ENCODE measurements around the gene WNT10A. TPM values are rescaled to one million over a fixed set of nuclear protein-coding genes. Genes with fewer than 3 reads are reported as not detected.

WNT10A gene
- polyA plus RNA-seq, 1 donor, result 1.5 TPM

DNA sequence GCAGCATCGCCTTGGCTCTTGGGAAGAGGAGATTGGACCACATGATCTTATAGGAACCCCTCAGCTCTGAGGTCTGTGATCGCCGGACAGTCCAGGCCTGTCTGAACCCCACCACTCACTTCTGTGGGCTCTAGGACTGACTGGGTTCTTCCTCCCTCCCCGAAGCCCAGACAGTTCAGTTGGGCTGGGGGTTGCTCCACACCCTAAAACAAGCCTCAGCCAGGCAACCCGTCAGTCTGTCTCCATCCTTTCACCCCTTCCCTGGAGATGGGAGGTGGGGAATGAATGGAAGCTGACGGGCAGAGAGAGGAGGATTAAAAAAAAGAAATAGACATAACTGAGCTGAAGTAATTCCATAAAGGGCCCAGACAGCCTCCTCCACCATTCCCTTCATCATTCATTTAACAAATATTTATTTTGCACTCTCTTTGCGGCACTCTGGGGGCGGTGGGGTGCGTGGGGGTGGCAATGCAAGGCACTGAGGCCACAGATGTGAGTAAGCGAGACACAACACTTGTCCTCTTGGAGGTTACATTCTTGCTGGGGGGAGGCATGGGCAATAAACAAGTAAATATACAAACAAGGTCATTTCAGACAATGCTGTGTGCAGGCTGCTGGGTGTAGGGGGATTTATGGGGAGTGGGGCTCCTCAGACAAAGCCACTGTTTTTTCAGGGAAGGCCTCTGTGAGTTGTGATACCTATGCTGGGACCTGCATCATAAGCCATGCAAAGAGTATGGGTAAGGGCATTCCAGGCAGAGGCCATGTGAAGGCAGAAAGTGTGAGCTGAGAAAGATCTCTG lies 12.9 kb downstream of the WNT10A start:
- H3K27me3 ChIP-seq (ENCODE audit: control insufficient read depth, insufficient read depth, low read length), result peaks cover 85% of the 10 kb centered on the region
- no peak for DNase-seq
- H3K27ac ChIP-seq (ENCODE audit: low read length), result no peak overlapping the region
- H3K9me3 ChIP-seq (ENCODE audit: control insufficient read depth, low read depth, low read length), result peaks cover 7% of the 10 kb centered on the region
- H3K36me3 ChIP-seq (ENCODE audit: control insufficient read depth, insufficient read depth, low read length), result no peaks in the 10 kb centered on the region
- no peak overlapping the region for H3K4me3 ChIP-seq (ENCODE audit: low read length)
- H3K4me1 ChIP-seq (ENCODE audit: control insufficient read depth, insufficient read depth, low read length), result peaks cover 25% of the 10 kb centered on the region
- WGBS (ENCODE audit: insufficient coverage, low lambda C conversion rate), result no CpG with 5 or more reads among the region's 10 CpGs

DNA sequence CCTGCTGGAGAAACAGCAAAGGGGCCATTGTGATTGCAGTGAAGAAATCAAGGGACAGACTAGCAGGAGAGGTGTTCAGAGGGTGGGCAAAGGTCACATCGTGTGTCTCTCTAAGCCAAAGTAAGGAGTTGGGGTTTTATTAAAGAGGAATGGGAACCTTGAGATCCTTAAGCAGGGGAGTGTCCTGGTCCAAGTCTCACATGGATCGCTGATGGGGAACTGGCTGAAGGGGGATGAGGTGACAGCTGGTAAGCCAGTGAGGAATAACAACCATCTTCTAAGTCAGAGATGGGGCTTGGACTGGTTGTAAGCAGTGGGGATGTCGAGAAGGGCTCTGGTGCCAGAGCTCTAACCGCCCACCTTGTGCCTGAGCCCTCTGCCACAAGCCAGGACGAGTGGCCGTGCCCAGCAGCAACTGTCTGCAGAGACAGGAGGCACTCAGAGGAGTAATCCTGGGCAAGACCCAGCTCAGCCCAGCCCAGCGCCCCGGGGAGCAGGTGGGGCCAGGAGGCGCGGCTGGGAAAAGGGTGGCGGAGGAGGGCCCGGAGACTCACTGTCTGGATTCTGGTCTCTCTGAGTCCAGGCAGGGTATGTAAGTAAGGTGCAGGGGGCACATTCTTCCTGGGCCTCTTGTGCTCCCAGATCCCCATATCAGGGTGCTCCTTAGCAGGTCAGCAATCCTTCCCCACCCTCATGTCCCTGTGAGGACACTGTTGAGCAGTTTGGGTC lies 13.7 kb downstream of the WNT10A start:
- Histone ChIP-seq H3K4me3 (ENCODE audit: low read length) (no peak overlapping the region), H3K36me3 (ENCODE audit: control insufficient read depth, insufficient read depth, low read length) (no peaks in the 10 kb centered on the region), H3K27ac (ENCODE audit: low read length) (no peak overlapping the region), H3K27me3 (ENCODE audit: control insufficient read depth, insufficient read depth, low read length) (peaks cover 92% of the 10 kb centered on the region), H3K4me1 (ENCODE audit: control insufficient read depth, insufficient read depth, low read length) (peaks cover 25% of the 10 kb centered on the region), H3K9me3 (ENCODE audit: control insufficient read depth, low read depth, low read length) (peaks cover 7% of the 10 kb centered on the region)
- peak in 1 of 2 donors; percentile 41 for DNase-seq
- WGBS (ENCODE audit: insufficient coverage, low lambda C conversion rate), result no CpG with 5 or more reads among the region's 12 CpGs

DNA sequence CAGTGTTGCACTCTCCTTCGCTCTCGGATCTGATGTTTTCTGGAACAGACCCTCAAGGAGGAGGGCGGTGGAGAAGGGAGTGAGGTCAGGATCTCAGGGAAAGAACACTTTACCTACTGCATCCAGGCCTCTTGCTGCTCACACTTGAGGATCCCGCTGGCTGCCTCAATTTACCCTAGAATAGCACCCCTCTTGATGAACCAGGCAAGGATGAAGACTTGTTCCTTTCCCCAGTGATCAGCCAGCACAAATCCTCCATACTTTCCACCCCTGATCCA lies 14.2 kb downstream of the WNT10A start:
- no CpG with 5 or more reads among the region's 4 CpGs for WGBS (ENCODE audit: insufficient coverage, low lambda C conversion rate)
- no peak overlapping the region for H3K4me3 ChIP-seq (ENCODE audit: low read length)
- peaks cover 25% of the 10 kb centered on the region for H3K4me1 ChIP-seq (ENCODE audit: control insufficient read depth, insufficient read depth, low read length)
- H3K27ac ChIP-seq (ENCODE audit: low read length), result no peak overlapping the region
- H3K9me3 ChIP-seq (ENCODE audit: control insufficient read depth, low read depth, low read length), result peaks cover 7% of the 10 kb centered on the region
- peaks cover 94% of the 10 kb centered on the region for H3K27me3 ChIP-seq (ENCODE audit: control insufficient read depth, insufficient read depth, low read length)
- H3K36me3 ChIP-seq (ENCODE audit: control insufficient read depth, insufficient read depth, low read length), result no peaks in the 10 kb centered on the region
- no peak for DNase-seq

DNA sequence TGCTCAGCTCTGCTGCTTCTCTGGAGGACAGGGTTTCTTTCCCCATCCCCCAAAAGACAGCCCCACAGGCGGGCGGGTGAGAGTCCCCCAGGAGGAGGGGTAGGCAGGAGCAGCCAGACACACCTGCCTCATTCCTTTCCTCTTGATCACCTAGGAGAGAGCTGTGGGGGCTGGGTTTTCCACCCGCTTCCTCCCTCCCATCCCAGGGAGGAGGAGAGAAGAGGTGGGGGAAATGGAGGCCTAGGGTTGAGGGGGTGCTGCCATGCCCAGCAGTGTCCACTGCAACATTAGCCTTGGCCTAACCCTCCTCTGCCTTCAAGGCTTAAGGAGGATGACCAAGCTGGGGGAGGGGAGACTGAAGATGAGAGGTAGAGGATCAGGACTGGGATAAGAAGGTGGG lies 14.7 kb downstream of the WNT10A start:
- H3K27me3 ChIP-seq (ENCODE audit: control insufficient read depth, insufficient read depth, low read length), result peaks cover 90% of the 10 kb centered on the region
- H3K4me1 ChIP-seq (ENCODE audit: control insufficient read depth, insufficient read depth, low read length), result peaks cover 25% of the 10 kb centered on the region
- H3K9me3 ChIP-seq (ENCODE audit: control insufficient read depth, low read depth, low read length), result peaks cover 7% of the 10 kb centered on the region
- H3K27ac ChIP-seq (ENCODE audit: low read length), result no peak overlapping the region
- no peaks in the 10 kb centered on the region for H3K36me3 ChIP-seq (ENCODE audit: control insufficient read depth, insufficient read depth, low read length)
- WGBS (ENCODE audit: insufficient coverage, low lambda C conversion rate), result no CpG with 5 or more reads among the region's 3 CpGs
- H3K4me3 ChIP-seq (ENCODE audit: low read length), result no peak overlapping the region
- peak in 1 of 2 donors; percentile 38 for DNase-seq

DNA sequence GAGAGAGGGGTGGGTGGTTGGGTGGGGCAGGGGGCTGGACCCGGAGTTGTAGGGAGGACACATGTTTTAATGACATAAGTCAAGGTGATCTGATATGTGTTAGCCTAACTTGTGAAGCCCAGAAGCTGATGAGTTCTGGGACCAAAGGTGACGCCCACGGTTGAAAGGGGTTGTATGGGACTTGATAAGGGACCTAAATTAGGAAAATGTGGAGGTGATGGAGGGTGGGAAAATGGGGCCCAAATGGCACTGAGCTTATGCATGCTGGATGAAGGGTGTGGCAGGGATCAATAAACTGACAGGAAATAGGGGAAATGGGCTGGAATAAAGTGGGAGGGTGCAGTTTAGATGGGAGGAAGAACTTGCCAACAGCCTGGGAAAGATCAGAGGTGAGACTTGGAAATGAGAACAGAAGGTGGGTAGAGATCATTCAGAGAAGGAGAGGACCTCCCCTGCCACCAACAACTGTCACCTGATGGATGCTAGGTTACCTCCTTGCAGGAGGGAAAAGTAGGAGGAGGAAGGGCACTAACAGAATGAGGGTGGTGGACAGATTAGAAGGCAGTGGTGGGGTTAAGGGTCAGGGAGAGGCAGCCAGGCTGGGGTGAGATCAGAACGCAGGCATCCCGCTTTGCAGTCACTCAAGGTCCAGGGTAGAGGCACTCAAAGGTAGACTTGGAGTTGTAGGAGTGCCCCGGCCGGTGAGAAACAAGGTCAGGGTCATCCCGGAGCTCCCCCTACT lies 15.3 kb downstream of the WNT10A start:
- peaks cover 7% of the 10 kb centered on the region for H3K9me3 ChIP-seq (ENCODE audit: control insufficient read depth, low read depth, low read length)
- no peak overlapping the region for H3K4me3 ChIP-seq (ENCODE audit: low read length)
- peaks cover 25% of the 10 kb centered on the region for H3K4me1 ChIP-seq (ENCODE audit: control insufficient read depth, insufficient read depth, low read length)
- H3K27me3 ChIP-seq (ENCODE audit: control insufficient read depth, insufficient read depth, low read length), result peaks cover 93% of the 10 kb centered on the region
- DNase-seq, result no peak
- WGBS (ENCODE audit: insufficient coverage, low lambda C conversion rate), result 56% methylated on average over 2 of the region's 8 CpGs
- H3K36me3 ChIP-seq (ENCODE audit: control insufficient read depth, insufficient read depth, low read length), result no peaks in the 10 kb centered on the region
- no peak overlapping the region for H3K27ac ChIP-seq (ENCODE audit: low read length)

DNA sequence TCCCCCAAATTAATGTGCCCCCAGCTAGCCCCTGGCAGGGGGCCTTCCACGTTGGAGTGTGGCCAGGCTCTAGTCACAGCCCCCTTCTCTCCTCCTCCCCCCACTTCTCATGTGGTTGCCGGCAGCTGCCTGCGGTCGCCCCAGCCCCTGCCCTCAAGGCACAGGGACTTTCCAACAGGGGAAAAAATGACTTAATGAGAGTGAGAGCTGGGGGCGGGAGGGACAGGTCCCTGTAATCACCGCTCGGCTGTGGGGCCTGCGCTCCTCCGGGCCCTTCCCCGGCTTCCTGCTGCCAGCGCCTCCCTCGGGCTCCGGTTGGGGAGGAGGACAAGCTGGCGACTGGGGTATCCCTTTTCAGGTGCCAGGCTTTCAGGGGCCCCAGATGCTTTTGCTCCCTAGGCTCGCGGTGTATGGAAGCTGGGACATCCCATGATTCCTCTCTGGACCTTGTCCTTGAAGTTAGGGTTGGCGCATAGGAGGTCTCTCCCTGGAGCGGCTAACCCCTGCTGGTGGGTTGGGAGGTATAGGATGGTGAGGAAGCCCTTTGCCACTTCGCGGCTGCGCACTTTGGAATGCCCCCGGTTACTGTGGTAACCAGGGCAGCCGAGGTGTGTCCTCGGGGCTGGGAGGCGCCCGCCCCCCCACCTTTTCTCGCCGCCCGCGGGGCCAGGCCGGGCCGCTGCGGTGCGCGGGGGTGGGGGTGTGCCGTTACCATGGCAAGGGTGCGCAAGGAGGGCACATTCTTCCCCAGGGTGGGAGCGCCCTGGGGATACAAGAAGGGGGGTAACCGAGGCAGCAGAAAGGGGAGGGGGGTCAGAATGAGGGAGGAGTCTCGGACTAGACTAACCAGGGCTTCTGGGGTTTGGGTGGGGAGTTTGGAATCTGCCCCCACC lies 16.1 kb downstream of the WNT10A start:
- Histone ChIP-seq H3K4me3 (ENCODE audit: low read length) (no peak overlapping the region), H3K36me3 (ENCODE audit: control insufficient read depth, insufficient read depth, low read length) (no peaks in the 10 kb centered on the region), H3K9me3 (ENCODE audit: control insufficient read depth, low read depth, low read length) (peaks cover 7% of the 10 kb centered on the region), H3K4me1 (ENCODE audit: control insufficient read depth, insufficient read depth, low read length) (peaks cover 25% of the 10 kb centered on the region), H3K27ac (ENCODE audit: low read length) (no peak overlapping the region), H3K27me3 (ENCODE audit: control insufficient read depth, insufficient read depth, low read length) (peaks cover 92% of the 10 kb centered on the region)
- peak in 1 of 2 donors; percentile 50 for DNase-seq
- WGBS (ENCODE audit: insufficient coverage, low lambda C conversion rate), result no CpG with 5 or more reads among the region's 40 CpGs

DNA sequence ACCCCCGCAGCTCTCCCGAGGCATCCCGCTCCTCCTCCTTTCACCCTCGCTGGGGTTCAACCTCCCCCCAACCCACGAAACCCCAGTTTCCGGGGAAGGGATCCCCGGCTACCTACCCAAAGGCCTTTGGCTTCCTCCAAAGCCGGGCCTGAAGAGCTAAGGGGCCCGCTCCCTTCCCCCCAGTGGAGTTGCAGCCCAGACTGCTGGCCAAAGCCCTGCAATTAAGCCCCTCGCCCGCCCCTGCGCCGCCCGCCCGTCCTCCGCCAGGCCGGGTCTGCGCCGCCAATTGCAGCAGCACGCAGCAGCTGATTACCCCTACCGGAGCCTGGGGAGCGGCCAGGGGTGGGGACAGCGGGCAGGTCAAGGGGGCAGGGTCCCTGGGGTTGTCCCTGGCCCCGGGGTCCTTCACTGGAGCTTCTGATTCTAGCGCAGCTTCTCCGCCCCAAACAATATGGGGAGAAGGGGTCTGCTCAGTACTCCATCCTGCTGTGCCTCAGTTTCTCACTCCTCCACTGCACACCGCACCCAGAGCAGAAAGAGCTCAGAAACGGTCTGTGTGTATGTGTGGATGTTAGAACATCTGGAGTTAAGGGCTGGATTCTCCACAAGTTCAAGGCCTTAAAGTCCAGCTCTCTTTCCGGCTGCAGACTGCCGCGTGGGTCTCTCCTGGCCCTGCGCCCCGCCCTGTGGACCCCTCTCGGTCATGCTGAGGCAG lies 16.9 kb downstream of the WNT10A start:
- Histone ChIP-seq H3K4me1 (ENCODE audit: control insufficient read depth, insufficient read depth, low read length) (peaks cover 25% of the 10 kb centered on the region), H3K27me3 (ENCODE audit: control insufficient read depth, insufficient read depth, low read length) (peaks cover 92% of the 10 kb centered on the region), H3K27ac (ENCODE audit: low read length) (no peak overlapping the region), H3K36me3 (ENCODE audit: control insufficient read depth, insufficient read depth, low read length) (no peaks in the 10 kb centered on the region), H3K9me3 (ENCODE audit: control insufficient read depth, low read depth, low read length) (peaks cover 7% of the 10 kb centered on the region), H3K4me3 (ENCODE audit: low read length) (no peak overlapping the region)
- no peak for DNase-seq
- WGBS (ENCODE audit: insufficient coverage, low lambda C conversion rate), result 0% methylated on average over 2 of the region's 34 CpGs

DNA sequence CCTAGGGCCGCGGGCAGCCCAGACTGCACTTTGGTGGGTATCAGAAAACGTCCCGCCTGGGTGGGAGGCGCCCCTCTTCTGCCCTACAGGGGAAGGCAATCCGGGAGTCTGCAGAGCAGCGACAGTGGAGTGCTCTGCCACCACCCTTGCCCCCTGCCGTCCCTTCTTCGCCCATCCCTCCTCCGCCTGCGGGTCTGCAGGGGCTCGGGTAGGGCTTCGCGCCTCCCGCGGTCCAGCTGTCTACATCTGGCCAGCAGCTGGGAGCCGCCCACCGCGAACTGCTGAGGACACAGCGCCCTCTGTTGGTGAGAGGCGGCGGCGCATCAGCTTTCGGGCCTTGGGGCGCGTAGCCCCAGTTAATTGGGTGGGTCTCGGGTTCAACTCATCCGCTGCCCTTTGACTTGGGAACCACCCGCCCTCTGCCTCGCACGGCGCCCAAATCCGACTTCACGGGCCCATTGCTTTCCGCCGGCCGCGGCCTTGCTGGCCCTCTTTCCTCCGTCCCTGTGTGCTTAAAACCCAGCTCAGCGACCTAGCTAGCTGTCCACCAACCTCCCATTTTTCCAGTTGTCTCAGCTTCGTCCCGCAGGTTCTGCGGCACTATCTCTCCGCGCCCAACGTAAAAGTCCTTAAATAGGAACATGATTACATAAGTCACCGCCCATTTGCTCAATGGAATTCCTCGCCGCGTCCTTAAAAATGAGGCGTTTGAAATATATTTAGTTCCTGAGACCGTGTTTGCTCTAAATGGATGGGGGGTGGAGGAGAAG lies 17.6 kb downstream of the WNT10A start:
- Histone ChIP-seq H3K4me3 (ENCODE audit: low read length) (no peak overlapping the region), H3K36me3 (ENCODE audit: control insufficient read depth, insufficient read depth, low read length) (no peaks in the 10 kb centered on the region), H3K27me3 (ENCODE audit: control insufficient read depth, insufficient read depth, low read length) (peaks cover 88% of the 10 kb centered on the region), H3K9me3 (ENCODE audit: control insufficient read depth, low read depth, low read length) (peaks cover 7% of the 10 kb centered on the region), H3K27ac (ENCODE audit: low read length) (no peak overlapping the region), H3K4me1 (ENCODE audit: control insufficient read depth, insufficient read depth, low read length) (peaks cover 22% of the 10 kb centered on the region)
- WGBS (ENCODE audit: insufficient coverage, low lambda C conversion rate), result no CpG with 5 or more reads among the region's 52 CpGs
- DNase-seq, result peak in 1 of 2 donors; percentile 42

DNA sequence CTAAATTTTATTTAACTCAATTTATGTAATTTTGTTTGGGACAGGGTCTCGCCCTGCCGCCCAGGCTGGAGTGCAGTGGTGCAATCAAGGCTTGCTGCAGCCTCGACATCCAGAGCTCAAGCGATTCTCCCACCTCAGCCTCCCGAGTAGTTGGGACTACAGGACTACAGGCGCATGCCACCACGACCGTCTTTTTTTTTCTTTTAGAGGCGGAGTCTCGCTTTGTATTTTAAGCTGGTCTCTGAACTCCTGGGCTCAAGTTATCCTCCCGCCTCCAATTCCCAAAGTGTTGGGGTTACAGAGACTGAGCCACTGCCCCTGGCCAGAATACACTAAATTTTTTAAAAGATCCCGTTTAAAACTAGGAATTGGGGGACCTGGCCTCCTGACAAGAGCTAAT lies 18.5 kb downstream of the WNT10A start:
- Histone ChIP-seq H3K4me1 (ENCODE audit: control insufficient read depth, insufficient read depth, low read length) (peaks cover 20% of the 10 kb centered on the region), H3K9me3 (ENCODE audit: control insufficient read depth, low read depth, low read length) (peaks cover 7% of the 10 kb centered on the region), H3K27me3 (ENCODE audit: control insufficient read depth, insufficient read depth, low read length) (peaks cover 80% of the 10 kb centered on the region), H3K4me3 (ENCODE audit: low read length) (no peak overlapping the region), H3K27ac (ENCODE audit: low read length) (no peak overlapping the region), H3K36me3 (ENCODE audit: control insufficient read depth, insufficient read depth, low read length) (no peaks in the 10 kb centered on the region)
- no CpG with 5 or more reads among the region's 12 CpGs for WGBS (ENCODE audit: insufficient coverage, low lambda C conversion rate)
- no peak for DNase-seq

Measured in large intestine (tissue), 3 donors.